IMR-90 (cell line): ENCODE data around the gene COL27A1.

Source experiments
- BHLHE40 ChIP-seq: fragments of 150-350 bp; IDR thresholded peaks from 2 replicates; pipeline ENCODE4 v1.6.1; 2016; ENCODE audit warnings: mild to moderate bottlenecking, low read depth, low read length
- CHD1 ChIP-seq: IDR thresholded peaks from 2 replicates; pipeline ENCODE4 v1.6.1; 2012; ENCODE audit warnings: low read depth, low read length, improper control_type of control experiment
- MAZ ChIP-seq: IDR thresholded peaks from 2 replicates; pipeline ENCODE4 v1.6.1; 2012; ENCODE audit warnings: low read depth, mild to moderate bottlenecking, low read length, improper control_type of control experiment, moderate library complexity, borderline replicate concordance
- POLR2A ChIP-seq: IDR thresholded peaks from 2 replicates; pipeline ENCODE4 v1.6.1; 2012; ENCODE audit warnings: mild to moderate bottlenecking, low read depth, low read length
- RAD21 ChIP-seq: IDR thresholded peaks from 2 replicates; pipeline ENCODE4 v1.6.1; 2012; ENCODE audit warnings: low read length, improper control_type of control experiment
- RCOR1 ChIP-seq: IDR thresholded peaks from 2 replicates; pipeline ENCODE4 v1.6.1; 2012; ENCODE audit warnings: mild to moderate bottlenecking, low read length, improper control_type of control experiment; ENCODE audit not compliant: insufficient replicate concordance
- RFX5 ChIP-seq: IDR thresholded peaks from 2 replicates; pipeline ENCODE4 v1.8.0; 2012; ENCODE audit warnings: low read depth, mild to moderate bottlenecking, low read length, moderate library complexity
- SMC3 ChIP-seq: fragments of 150-350 bp; IDR thresholded peaks from 2 replicates; pipeline ENCODE4 v1.6.1; 2016; ENCODE audit warnings: low read depth, mild to moderate bottlenecking, antibody characterized with exemption, low read length, moderate library complexity
- TF ChIP-seq, protein P1 (sequence below): conservative IDR thresholded peaks from 2 replicates; pipeline ENCODE4 v1.5.1; 2012; ENCODE audit warnings: mild to moderate bottlenecking, low read depth, low read length, improper control_type of control experiment
- TF ChIP-seq, protein P2 (sequence below): fragments of 150-350 bp; IDR thresholded peaks from 2 replicates; pipeline ENCODE4 v1.6.1; 2017; ENCODE audit warnings: mild to moderate bottlenecking, antibody characterized with exemption, low read length, low read depth

DNA sequence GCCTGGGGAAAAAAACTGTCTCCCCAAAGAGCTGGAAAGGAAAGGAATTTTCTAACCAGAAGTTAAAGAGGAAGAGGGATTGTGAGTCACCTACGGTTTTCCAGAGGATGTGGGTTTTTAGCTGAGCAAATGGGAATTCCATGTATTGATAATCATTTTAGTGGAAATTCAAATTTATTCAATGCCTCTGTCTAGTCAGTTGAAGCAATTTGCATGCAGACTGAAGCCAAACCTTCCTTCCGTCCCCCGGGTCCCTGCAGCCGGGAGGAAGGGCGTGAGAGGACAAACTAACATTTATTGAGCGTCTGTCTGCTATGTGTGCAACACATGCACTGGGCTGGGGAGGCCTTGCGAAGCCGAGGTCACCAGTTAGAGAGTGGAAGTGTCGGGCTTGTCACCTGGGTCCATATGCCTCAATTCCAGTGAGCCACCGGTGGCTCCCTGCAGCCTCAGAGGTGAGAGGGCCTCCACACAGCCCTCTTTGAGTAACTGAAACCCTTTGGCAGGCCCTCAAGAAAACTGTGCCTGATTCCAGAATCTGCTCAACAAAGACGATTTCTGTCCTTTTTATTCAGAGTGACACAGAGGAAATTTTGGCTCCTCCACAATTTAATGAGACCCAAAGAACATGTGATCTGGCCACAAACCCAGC, 70.3 kb downstream of the COL27A1 start:
- TF ChIP-seq, protein P1, sequence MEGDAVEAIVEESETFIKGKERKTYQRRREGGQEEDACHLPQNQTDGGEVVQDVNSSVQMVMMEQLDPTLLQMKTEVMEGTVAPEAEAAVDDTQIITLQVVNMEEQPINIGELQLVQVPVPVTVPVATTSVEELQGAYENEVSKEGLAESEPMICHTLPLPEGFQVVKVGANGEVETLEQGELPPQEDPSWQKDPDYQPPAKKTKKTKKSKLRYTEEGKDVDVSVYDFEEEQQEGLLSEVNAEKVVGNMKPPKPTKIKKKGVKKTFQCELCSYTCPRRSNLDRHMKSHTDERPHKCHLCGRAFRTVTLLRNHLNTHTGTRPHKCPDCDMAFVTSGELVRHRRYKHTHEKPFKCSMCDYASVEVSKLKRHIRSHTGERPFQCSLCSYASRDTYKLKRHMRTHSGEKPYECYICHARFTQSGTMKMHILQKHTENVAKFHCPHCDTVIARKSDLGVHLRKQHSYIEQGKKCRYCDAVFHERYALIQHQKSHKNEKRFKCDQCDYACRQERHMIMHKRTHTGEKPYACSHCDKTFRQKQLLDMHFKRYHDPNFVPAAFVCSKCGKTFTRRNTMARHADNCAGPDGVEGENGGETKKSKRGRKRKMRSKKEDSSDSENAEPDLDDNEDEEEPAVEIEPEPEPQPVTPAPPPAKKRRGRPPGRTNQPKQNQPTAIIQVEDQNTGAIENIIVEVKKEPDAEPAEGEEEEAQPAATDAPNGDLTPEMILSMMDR = no peak
- TF ChIP-seq SMC3 (no peak), BHLHE40 (no peak), POLR2A (no peak), RAD21 (no peak), MAZ (no peak), RCOR1 (no peak), RFX5 (no peak), CHD1 (no peak)
- TF ChIP-seq, protein P2, sequence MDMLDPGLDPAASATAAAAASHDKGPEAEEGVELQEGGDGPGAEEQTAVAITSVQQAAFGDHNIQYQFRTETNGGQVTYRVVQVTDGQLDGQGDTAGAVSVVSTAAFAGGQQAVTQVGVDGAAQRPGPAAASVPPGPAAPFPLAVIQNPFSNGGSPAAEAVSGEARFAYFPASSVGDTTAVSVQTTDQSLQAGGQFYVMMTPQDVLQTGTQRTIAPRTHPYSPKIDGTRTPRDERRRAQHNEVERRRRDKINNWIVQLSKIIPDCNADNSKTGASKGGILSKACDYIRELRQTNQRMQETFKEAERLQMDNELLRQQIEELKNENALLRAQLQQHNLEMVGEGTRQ = no peak
